ENCODE data around the gene EIF5B.

- TF ChIP-seq YY1 (IDR thresholded peaks at IDR 0.05; ENCODE audit: insufficient read depth, insufficient read length) (no peak), SUZ12 (IDR thresholded peaks at IDR 0.05; ENCODE audit: extremely low read depth, insufficient read depth, insufficient read length) (no peak), ZNF274 (IDR thresholded peaks at IDR 0.05; ENCODE audit: low read depth, low read length) (no peak)
Measured at GRCh38 chr2:99403524-99403923, 66.3 kb downstream of the EIF5B start.

Data from NT2/D1 (cell line).